ENCODE measurements around the gene SYPL1.

Gene SYPL1

DNA sequence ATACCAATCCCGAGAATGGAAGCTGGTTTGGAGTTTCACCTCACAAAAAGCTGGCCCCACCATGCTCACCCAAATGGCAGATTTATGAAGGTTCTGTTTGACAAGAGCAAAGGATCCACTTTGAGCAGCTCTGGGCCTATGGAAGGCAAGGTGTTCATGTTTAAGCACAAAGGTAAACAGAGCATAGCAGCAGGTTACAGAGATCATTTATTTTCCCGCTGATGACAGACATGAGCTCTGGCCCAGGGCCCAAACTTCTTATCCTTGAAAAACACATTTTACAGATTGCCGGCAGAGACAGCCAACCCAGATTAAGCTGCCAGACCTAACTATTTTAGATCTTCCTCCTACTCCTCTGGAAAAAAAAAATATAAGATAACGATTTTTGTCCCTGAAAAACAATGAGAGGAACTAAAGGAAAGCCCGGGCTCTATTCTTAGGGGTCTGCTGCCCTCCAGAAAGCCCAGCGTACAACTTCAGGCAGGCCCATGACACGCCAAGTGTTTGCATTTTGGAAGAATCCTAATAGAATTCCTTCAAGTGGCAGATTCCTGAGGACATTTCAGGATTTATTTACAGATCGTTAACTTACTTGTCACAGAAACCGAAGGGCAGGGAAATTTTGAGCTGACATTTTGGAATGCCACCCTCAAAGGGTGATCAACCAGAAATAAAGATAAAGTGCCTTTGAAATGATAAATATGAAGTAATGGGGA, 40.0 kb downstream of the SYPL1 start (continued):
- TF ChIP-seq, protein P1, sequence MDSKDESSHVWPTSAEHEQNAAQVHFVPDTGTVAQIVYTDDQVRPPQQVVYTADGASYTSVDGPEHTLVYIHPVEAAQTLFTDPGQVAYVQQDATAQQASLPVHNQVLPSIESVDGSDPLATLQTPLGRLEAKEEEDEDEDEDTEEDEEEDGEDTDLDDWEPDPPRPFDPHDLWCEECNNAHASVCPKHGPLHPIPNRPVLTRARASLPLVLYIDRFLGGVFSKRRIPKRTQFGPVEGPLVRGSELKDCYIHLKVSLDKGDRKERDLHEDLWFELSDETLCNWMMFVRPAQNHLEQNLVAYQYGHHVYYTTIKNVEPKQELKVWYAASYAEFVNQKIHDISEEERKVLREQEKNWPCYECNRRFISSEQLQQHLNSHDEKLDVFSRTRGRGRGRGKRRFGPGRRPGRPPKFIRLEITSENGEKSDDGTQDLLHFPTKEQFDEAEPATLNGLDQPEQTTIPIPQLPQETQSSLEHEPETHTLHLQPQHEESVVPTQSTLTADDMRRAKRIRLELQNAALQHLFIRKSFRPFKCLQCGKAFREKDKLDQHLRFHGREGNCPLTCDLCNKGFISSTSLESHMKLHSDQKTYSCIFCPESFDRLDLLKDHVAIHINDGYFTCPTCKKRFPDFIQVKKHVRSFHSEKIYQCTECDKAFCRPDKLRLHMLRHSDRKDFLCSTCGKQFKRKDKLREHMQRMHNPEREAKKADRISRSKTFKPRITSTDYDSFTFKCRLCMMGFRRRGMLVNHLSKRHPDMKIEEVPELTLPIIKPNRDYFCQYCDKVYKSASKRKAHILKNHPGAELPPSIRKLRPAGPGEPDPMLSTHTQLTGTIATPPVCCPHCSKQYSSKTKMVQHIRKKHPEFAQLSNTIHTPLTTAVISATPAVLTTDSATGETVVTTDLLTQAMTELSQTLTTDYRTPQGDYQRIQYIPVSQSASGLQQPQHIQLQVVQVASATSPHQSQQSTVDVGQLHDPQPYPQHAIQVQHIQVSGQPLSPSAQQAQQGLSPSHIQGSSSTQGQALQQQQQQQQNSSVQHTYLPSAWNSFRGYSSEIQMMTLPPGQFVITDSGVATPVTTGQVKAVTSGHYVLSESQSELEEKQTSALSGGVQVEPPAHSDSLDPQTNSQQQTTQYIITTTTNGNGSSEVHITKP (tag by site-specific recombination; IDR thresholded peaks at IDR 0.05) = peak; percentile 82
- TF ChIP-seq ZNF610 (tag by site-specific recombination; IDR thresholded peaks at IDR 0.05; ENCODE audit: borderline replicate concordance) = no peak
- no peak for TF ChIP-seq ZNF416 (tag by site-specific recombination; IDR thresholded peaks at IDR 0.05)
- TF ChIP-seq ZBTB21 (tag by site-specific recombination; IDR thresholded peaks at IDR 0.05) = no peak
- TF ChIP-seq ZNF426 (tag by site-specific recombination; IDR thresholded peaks at IDR 0.05) = no peak
- no peak for TF ChIP-seq OVOL3 (tag by site-specific recombination; IDR thresholded peaks at IDR 0.05)
- no peak for TF ChIP-seq GLIS2 (tag by site-specific recombination; IDR thresholded peaks at IDR 0.05)
- TF ChIP-seq ZNF112 (tag by site-specific recombination; IDR thresholded peaks at IDR 0.05) = no peak
- TF ChIP-seq ZNF175 (tag by site-specific recombination; IDR thresholded peaks at IDR 0.05) = no peak
- TF ChIP-seq ZNF544 (tag by site-specific recombination; IDR thresholded peaks at IDR 0.05) = no peak
- TF ChIP-seq ZNF311 (tag by site-specific recombination; IDR thresholded peaks at IDR 0.05; ENCODE audit: borderline replicate concordance) = no peak
- no peak for TF ChIP-seq ZNF24 (tag by site-specific recombination; IDR thresholded peaks at IDR 0.05)
- no peak for TF ChIP-seq ZNF23 (tag by site-specific recombination; IDR thresholded peaks at IDR 0.05; ENCODE audit: borderline replicate concordance)
- no peak for TF ChIP-seq ZNF37A (tag by site-specific recombination; IDR thresholded peaks at IDR 0.05)
- TF ChIP-seq ZNF571 (tag by site-specific recombination; IDR thresholded peaks at IDR 0.05) = no peak
- no peak for TF ChIP-seq KLF9 (tag by site-specific recombination; IDR thresholded peaks at IDR 0.05; ENCODE audit: low read depth)
- TF ChIP-seq ZNF423 (tag by site-specific recombination; IDR thresholded peaks at IDR 0.05) = no peak
- TF ChIP-seq, protein P2, sequence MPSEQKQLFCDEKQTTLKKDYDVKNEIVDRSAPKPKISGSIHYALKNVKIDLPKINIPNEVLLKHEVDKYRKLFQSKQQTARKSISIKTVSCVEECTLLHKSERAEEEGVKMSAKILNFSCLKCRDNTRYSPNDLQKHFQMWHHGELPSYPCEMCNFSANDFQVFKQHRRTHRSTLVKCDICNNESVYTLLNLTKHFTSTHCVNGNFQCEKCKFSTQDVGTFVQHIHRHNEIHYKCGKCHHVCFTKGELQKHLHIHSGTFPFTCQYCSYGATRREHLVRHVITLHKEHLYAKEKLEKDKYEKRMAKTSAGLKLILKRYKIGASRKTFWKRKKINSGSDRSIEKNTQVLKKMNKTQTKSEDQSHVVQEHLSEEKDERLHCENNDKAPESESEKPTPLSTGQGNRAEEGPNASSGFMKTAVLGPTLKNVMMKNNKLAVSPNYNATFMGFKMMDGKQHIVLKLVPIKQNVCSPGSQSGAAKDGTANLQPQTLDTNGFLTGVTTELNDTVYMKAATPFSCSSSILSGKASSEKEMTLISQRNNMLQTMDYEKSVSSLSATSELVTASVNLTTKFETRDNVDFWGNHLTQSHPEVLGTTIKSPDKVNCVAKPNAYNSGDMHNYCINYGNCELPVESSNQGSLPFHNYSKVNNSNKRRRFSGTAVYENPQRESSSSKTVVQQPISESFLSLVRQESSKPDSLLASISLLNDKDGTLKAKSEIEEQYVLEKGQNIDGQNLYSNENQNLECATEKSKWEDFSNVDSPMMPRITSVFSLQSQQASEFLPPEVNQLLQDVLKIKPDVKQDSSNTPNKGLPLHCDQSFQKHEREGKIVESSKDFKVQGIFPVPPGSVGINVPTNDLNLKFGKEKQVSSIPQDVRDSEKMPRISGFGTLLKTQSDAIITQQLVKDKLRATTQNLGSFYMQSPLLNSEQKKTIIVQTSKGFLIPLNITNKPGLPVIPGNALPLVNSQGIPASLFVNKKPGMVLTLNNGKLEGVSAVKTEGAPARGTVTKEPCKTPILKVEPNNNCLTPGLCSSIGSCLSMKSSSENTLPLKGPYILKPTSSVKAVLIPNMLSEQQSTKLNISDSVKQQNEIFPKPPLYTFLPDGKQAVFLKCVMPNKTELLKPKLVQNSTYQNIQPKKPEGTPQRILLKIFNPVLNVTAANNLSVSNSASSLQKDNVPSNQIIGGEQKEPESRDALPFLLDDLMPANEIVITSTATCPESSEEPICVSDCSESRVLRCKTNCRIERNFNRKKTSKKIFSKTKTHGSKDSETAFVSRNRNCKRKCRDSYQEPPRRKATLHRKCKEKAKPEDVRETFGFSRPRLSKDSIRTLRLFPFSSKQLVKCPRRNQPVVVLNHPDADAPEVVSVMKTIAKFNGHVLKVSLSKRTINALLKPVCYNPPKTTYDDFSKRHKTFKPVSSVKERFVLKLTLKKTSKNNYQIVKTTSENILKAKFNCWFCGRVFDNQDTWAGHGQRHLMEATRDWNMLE (tag by site-specific recombination; conservative IDR thresholded peaks at IDR 0.05; ENCODE audit: low read depth) = no peak
- no peak for TF ChIP-seq ZNF777 (tag by site-specific recombination; IDR thresholded peaks at IDR 0.05; ENCODE audit: borderline replicate concordance)
- TF ChIP-seq ZBTB48 (tag by site-specific recombination; IDR thresholded peaks at IDR 0.05) = no peak
- no peak for TF ChIP-seq ZNF843 (tag by site-specific recombination; IDR thresholded peaks at IDR 0.05)
- TF ChIP-seq ZNF239 (tag by site-specific recombination; IDR thresholded peaks at IDR 0.05) = no peak
- TF ChIP-seq BCL11A (tag by site-specific recombination; IDR thresholded peaks at IDR 0.05; ENCODE audit: low read depth) = no peak
- TF ChIP-seq, protein P3, sequence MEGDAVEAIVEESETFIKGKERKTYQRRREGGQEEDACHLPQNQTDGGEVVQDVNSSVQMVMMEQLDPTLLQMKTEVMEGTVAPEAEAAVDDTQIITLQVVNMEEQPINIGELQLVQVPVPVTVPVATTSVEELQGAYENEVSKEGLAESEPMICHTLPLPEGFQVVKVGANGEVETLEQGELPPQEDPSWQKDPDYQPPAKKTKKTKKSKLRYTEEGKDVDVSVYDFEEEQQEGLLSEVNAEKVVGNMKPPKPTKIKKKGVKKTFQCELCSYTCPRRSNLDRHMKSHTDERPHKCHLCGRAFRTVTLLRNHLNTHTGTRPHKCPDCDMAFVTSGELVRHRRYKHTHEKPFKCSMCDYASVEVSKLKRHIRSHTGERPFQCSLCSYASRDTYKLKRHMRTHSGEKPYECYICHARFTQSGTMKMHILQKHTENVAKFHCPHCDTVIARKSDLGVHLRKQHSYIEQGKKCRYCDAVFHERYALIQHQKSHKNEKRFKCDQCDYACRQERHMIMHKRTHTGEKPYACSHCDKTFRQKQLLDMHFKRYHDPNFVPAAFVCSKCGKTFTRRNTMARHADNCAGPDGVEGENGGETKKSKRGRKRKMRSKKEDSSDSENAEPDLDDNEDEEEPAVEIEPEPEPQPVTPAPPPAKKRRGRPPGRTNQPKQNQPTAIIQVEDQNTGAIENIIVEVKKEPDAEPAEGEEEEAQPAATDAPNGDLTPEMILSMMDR (tag by site-specific recombination; IDR thresholded peaks at IDR 0.05) = no peak
- TF ChIP-seq ZNF510 (tag by site-specific recombination; IDR thresholded peaks at IDR 0.05; ENCODE audit: insufficient replicate concordance) = no peak
- TF ChIP-seq, protein P4, sequence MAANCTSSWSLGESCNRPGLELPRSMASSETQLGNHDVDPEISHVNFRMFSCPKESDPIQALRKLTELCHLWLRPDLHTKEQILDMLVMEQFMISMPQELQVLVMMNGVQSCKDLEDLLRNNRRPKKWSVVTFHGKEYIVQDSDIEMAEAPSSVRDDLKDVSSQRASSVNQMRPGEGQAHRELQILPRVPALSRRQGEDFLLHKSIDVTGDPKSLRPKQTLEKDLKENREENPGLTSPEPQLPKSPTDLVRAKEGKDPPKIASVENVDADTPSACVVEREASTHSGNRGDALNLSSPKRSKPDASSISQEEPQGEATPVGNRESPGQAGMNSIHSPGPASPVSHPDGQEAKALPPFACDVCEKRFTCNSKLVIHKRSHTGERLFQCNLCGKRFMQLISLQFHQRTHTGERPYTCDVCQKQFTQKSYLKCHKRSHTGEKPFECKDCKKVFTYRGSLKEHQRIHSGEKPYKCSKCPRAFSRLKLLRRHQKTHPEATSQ (tag by site-specific recombination; IDR thresholded peaks at IDR 0.05) = no peak
- TF ChIP-seq ZNF747 (tag by site-specific recombination; IDR thresholded peaks at IDR 0.05) = no peak
- no peak for TF ChIP-seq ZNF140 (tag by site-specific recombination; IDR thresholded peaks at IDR 0.05)
- TF ChIP-seq ZNF394 (tag by site-specific recombination; IDR thresholded peaks at IDR 0.05; ENCODE audit: borderline replicate concordance) = no peak
- TF ChIP-seq ZNF121 (tag by site-specific recombination; IDR thresholded peaks at IDR 0.05) = no peak

Measured in HEK293 (cell line).